ENCODE results near the gene ARRB2.
"Not testable (repeated sequence)": the region's sequence is repeated elsewhere in the genome, so short reads cannot be mapped to it uniquely, and the experiment has no call there.

The ARRB2 gene

DNA sequence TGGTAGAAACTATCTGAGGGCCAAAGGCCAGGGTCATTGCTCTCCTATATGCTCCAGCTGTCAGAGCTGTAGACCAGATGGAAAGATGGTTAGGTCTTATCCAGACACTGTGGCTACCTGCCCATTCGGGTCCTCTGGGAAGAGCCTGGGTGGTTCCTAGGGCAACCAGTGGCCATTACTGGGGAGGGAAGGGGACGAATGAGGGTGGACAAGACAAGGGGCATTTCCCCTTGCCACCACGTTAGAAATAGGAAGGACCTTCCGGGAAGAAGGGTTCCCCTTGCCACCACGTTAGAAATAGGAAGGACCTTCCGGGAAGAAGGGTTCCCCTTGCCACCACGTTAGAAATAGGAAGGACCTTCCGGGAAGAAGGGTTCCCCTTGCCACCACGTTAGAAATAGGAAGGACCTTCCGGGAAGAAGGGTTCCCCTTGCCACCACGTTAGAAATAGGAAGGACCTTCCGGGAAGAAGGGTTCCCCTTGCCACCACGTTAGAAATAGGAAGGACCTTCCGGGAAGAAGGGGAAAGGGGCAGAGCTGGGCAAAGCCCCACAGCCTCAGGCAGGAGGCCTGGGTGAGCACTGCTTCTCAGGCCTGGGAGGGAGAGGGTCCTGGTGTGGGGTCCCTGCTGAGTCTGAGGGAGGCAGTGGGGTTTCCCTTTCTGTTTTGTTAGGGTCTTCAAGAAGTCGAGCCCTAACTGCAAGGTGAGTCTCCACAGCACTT, 4.1 kb downstream of the ARRB2 start:
- not testable (repeated sequence) for DNase-seq, H3K9me3 Mint-ChIP-seq, H3K27me3 Mint-ChIP-seq
- Mint-ChIP-seq H3K4me1 (peaks cover 64% of the 10 kb centered on the region), H3K27ac (peak overlapping the region; percentile 96 to 98), H3K4me3 (peak overlapping the region; percentile 86 to 92)
- ATAC-seq = peak; percentile 0

DNA sequence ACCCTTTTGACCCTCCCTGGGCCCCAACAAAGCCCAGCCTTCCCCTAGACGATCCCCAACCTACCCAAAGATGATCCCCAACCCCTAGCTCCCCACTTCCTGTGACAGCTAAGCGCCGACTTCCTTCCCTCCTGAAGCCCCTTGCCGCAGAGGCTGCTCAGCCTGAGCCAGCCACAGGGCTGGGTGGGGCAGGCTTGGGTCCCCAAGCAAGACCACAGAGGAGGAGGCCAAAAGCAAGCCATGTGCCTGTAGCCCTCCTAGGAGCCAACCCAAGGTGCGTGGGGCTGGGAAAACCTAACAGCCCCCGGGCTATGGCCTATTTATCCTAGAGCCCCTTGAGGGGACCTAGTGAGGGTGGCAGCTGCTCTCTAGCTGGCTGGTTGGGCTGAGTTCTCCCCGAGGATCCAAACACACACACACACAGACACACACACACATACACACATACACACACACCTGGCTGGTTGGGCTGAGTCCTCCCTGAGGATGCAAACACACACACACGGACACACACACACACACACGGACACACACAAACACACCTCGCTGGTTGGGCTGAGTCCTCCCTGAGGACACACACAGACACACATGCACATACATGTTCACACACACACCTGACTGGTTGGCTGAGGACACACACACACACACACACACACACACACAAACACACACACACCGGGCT, 4.8 kb downstream of the ARRB2 start:
- no peaks in the 10 kb centered on the region for H3K27me3 Mint-ChIP-seq
- no peaks in the 10 kb centered on the region for H3K9me3 Mint-ChIP-seq
- peaks cover 60% of the 10 kb centered on the region for H3K4me1 Mint-ChIP-seq
- ATAC-seq (peak; percentile 46), DNase-seq (peak in 1 of 2 donors; percentile 73)
- H3K27ac Mint-ChIP-seq = peak overlapping the region; percentile 96 to 98
- peak overlapping the region; percentile 83 to 92 for H3K4me3 Mint-ChIP-seq

DNA sequence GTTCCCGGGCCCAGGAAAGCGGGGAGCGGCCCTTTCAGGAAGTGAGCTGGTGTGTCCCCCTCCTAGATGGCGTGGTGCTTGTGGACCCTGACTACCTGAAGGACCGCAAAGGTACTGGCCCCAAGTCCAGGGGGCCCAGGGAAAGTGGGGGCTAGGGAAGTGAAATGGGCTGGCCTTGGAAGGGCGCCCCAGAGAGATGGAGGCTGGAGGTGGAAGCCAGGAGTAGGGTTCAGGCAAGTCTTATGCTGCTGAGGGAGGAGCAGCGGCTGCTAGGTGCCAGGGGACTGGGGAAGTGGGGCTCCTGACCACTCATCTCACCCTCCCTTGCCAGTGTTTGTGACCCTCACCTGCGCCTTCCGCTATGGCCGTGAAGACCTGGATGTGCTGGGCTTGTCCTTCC, 5.6 kb downstream of the ARRB2 start:
- Mint-ChIP-seq H3K4me3 (peak overlapping the region; percentile 83 to 92), H3K27ac (peak overlapping the region; percentile 96 to 98), H3K9me3 (no peaks in the 10 kb centered on the region), H3K27me3 (no peaks in the 10 kb centered on the region), H3K4me1 (peaks cover 63% of the 10 kb centered on the region)
- DNase-seq (no peak), ATAC-seq (no peak)

DNA sequence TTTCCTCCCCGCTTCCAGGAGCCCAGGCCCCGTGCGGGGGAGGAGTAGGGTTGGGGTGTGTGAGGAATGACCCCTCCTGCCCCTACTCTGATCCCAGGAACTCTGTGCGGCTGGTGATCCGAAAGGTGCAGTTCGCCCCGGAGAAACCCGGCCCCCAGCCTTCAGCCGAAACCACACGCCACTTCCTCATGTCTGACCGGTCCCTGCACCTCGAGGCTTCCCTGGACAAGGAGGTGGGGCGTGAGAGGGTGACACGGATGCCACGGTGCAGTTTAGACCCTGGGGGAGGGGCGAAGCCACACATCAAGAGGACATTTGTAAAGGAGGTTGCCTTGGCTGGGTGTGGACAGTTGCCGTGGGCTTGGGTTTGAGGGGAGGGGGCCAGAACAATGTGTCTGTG, 7.4 kb downstream of the ARRB2 start:
- DNase-seq (no peak), ATAC-seq (no peak)
- Mint-ChIP-seq H3K4me3 (peak overlapping the region in 1 of 2 donors; percentile 57), H3K27me3 (no peaks in the 10 kb centered on the region), H3K27ac (no peak overlapping the region), H3K9me3 (no peaks in the 10 kb centered on the region), H3K4me1 (peaks cover 49% of the 10 kb centered on the region)

DNA sequence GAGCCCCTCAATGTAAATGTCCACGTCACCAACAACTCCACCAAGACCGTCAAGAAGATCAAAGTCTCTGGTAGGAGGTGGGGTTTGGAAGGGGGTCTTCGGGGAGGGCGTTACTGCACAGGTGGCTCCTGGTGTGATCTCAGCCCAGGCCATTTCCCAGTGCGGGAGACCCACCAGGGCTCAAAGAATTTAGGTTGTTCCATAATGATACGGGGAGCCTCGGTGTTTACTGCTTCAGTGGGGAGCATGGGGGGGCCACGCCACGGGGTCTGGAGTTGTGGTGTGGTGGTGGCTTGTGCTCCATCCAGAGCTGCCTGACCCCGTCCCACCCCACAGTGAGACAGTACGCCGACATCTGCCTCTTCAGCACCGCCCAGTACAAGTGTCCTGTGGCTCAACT, 7.8 kb downstream of the ARRB2 start:
- no peak overlapping the region for H3K4me3 Mint-ChIP-seq
- ATAC-seq (no peak), DNase-seq (no peak)
- no peaks in the 10 kb centered on the region for H3K27me3 Mint-ChIP-seq
- no peaks in the 10 kb centered on the region for H3K9me3 Mint-ChIP-seq
- no peak overlapping the region for H3K27ac Mint-ChIP-seq
- peaks cover 44% of the 10 kb centered on the region for H3K4me1 Mint-ChIP-seq

DNA sequence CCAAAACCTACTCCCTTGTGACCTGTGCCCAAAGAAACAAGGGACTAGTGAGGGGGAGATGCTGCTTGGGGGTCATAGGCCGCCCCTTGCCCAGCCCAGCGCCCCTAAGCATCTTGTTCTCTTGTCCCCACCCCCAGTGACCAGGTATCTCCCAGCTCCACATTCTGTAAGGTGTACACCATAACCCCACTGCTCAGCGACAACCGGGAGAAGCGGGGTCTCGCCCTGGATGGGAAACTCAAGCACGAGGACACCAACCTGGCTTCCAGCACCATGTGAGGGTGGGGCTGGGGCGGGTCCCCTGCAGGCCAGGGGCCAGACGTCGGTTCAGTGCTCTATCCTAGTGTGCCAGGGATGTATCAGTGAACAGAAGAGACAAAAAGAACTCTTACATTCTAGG, 8.7 kb downstream of the ARRB2 start:
- DNase-seq (no peak), ATAC-seq (no peak)
- Mint-ChIP-seq H3K4me3 (no peak overlapping the region), H3K27me3 (no peaks in the 10 kb centered on the region), H3K27ac (no peak overlapping the region), H3K9me3 (no peaks in the 10 kb centered on the region), H3K4me1 (peaks cover 36% of the 10 kb centered on the region)

DNA sequence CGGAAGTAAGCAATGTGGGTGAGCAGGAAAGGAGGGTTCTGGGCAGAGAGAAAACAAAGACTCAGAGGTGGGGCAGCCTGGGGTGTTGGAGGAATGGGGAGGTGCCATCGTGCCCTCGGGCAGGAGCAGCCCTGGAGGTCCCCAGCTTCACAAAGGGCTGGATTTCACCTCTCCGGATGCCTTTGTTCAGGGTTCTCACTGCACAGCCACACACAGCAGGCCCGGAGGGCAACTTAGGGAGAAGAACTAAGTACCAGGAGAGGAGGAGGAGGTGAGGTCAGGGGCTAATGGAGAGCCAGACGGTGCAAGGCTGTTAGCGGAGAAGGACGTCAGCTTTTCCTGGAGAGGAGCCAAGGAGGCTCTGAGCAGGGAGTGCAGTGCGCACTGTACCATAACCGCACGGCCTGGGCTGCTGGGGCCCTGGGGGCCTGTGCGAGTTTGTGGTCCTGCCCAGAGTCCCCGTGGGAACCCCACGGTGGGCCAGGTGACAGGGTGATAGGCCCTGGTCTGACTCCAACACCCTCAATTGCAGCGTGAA, 9.3 kb downstream of the ARRB2 start:
- Mint-ChIP-seq H3K4me1 (peaks cover 30% of the 10 kb centered on the region), H3K9me3 (no peaks in the 10 kb centered on the region), H3K27ac (no peak overlapping the region), H3K4me3 (no peak overlapping the region), H3K27me3 (no peaks in the 10 kb centered on the region)
- ATAC-seq = no peak
- DNase-seq = no peak

DNA sequence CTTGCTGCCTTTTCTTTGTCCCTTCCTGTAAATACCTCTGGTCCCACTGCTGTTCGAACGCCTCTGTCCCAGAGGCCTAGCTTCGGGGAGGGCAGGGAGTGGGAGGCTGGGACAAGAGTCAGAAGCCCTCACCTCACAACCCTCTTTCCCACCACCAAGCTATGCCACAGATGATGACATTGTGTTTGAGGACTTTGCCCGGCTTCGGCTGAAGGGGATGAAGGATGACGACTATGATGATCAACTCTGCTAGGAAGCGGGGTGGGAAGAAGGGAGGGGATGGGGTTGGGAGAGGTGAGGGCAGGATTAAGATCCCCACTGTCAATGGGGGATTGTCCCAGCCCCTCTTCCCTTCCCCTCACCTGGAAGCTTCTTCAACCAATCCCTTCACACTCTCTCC, 10.4 kb downstream of the ARRB2 start:
- no peak for DNase-seq
- Mint-ChIP-seq H3K4me3 (no peak overlapping the region), H3K27ac (peak overlapping the region; percentile 7 to 22), H3K9me3 (no peaks in the 10 kb centered on the region), H3K4me1 (peaks cover 19% of the 10 kb centered on the region), H3K27me3 (no peaks in the 10 kb centered on the region)
- ATAC-seq = no peak

DNA sequence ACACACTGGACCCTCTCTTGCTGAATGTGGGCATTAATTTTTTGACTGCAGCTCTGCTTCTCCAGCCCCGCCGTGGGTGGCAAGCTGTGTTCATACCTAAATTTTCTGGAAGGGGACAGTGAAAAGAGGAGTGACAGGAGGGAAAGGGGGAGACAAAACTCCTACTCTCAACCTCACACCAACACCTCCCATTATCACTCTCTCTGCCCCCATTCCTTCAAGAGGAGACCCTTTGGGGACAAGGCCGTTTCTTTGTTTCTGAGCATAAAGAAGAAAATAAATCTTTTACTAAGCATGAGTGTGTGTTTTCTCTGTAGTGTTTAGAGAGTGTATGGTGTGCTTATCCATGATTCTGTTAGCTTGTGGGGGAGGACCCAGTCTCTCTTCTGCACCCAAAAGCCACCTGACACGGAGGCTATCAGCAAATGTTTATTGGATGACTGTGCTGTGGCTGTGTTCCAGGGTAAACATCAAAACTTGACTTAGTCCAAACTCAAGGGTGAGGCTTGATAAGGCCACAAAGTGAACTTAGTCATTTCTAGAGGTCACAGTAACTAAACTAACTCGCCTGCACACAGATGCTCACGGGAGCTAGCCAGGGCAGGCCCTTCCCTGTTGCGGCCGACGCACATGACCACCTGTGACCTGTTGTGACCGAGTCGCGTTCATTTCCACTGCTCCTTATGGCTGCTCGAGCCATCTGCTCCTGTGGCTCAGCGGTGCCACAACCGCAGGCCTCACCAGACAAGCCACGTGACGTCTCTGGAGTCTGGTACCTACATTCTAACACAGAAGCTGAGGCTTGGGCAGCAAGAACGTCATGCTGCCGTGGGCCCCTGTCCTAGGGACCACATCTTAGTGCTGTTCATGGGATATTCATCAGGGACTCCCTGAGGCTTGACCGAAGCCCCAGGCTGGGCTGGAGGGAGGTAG, 11.0 kb downstream of the ARRB2 start:
- Mint-ChIP-seq H3K27ac (peak overlapping the region in 1 of 2 donors; percentile 22), H3K4me1 (peaks cover 14% of the 10 kb centered on the region), H3K27me3 (no peaks in the 10 kb centered on the region), H3K4me3 (no peak overlapping the region), H3K9me3 (no peaks in the 10 kb centered on the region)
- ATAC-seq = peak; percentile 56
- DNase-seq = no peak

DNA sequence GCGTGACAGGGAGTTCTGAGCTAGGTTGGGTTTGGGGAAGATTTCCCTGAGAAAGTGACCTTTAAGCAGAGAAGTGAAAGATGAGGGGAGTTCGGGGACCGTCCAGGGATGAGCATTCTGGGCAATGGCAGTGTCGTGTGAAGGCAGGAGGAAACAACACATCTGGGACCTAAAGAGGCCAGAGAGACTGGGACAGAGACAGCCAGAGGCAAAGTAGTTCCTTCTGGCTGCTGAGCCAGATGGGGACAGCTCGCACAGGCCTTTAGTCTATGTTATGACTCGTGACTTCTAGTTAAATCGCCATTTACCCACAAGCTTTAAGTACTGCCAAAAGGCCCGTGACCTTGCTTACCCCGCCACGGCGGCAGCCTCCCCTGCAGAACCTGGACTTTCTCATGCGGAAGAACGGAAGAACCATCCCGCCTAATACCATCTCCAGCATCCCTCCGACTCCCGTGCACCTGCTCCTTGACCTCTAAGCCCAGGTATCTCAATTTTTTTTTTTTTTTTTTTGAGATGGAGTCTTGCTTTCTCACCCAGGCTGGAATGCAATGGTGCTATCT, 12.3 kb downstream of the ARRB2 start:
- Mint-ChIP-seq H3K27ac (peak overlapping the region in 1 of 2 donors; percentile 2), H3K4me3 (no peak overlapping the region), H3K27me3 (no peaks in the 10 kb centered on the region), H3K4me1 (peaks cover 13% of the 10 kb centered on the region), H3K9me3 (no peaks in the 10 kb centered on the region)
- DNase-seq = no peak
- ATAC-seq = peak; percentile 39

DNA sequence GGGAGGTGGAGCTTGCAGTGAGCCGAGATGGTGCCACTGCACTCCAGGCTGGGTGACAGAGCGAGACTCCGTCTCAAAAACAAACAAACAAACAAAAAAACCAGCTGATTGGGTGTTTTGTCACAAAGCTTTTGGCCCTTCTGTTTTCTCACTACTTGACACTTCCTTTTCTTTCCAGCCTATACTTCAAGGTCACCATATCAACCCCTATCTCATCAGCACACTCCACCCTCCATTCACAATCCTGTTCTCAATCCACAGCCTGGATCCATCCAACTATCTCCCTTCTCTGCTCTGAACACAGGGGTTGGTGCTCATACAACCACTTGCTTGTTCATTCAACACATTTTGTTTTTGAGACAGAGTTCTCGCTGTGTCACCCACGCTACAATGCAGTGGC, 14.2 kb downstream of the ARRB2 start:
- no peak overlapping the region for H3K4me3 Mint-ChIP-seq
- H3K9me3 Mint-ChIP-seq = no peaks in the 10 kb centered on the region
- ATAC-seq = no peak
- DNase-seq = no peak
- no peaks in the 10 kb centered on the region for H3K27me3 Mint-ChIP-seq
- peak overlapping the region in 1 of 2 donors; percentile 0 for H3K27ac Mint-ChIP-seq
- peaks cover 30% of the 10 kb centered on the region for H3K4me1 Mint-ChIP-seq

DNA sequence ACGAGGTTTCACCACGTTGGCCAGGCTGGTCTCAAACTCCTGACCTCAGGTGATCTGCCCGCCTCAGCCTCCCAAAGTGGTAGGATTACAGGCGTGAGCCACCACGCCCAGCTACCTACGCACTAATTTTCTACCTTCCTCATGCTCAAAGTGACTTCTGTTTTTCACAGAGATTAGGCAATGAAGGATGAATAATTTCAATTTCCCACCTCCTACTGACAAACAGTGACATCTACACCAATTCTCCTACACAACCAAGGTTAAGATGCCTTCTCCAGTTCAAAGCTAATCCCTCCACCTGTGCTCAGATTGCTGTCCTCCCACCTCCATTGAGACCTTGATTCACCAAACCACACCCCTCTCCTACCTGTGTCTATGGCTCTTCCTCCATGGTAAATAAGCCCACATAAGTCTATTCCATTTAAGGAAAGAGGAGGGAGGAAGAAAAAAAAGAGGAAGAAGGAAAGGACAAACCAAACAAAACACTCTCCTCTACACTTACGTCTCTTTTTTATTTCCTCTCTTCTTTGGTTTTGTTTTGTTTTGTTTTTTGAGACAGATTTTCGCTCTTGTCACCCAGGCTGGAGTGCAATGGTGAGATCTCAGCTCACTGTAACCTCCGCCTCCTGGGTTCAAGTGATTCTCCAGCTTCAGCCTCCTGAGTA, 15.3 kb downstream of the ARRB2 start:
- ATAC-seq = no peak
- peaks cover 37% of the 10 kb centered on the region for H3K4me1 Mint-ChIP-seq

DNA sequence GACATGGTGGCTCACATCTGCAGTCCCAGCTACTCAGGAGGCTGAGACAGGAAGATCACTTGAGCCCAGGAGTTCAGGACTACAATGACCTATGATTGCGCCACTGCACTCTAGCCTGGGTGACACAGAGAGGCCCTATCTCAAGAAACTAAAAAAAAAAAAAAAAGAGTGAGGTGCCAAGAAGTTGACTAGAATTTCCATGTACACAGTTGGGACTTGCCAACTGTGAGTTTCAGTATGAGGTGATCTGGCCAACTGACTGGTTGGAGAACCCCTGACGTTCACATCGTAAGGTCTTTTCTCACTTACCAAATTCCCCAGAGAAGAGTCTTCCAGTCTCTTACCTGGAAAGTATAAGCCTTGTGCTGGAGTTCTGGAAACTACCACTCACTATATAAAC, 17.7 kb downstream of the ARRB2 start:
- Mint-ChIP-seq H3K4me1 (peaks cover 45% of the 10 kb centered on the region), H3K4me3 (peak overlapping the region; percentile 37 to 85), H3K27me3 (no peaks in the 10 kb centered on the region), H3K9me3 (no peaks in the 10 kb centered on the region), H3K27ac (peak overlapping the region in 1 of 2 donors; percentile 80)
- peak in 1 of 2 donors; percentile 57 for DNase-seq
- peak; percentile 71 for ATAC-seq

More for the DNA sequence above, 15.3 kb downstream of the ARRB2 start:
- H3K4me3 Mint-ChIP-seq = no peak overlapping the region
- no peaks in the 10 kb centered on the region for H3K27me3 Mint-ChIP-seq
- H3K9me3 Mint-ChIP-seq = no peaks in the 10 kb centered on the region
- no peak for DNase-seq
- H3K27ac Mint-ChIP-seq = peak overlapping the region in 1 of 2 donors; percentile 19

DNA sequence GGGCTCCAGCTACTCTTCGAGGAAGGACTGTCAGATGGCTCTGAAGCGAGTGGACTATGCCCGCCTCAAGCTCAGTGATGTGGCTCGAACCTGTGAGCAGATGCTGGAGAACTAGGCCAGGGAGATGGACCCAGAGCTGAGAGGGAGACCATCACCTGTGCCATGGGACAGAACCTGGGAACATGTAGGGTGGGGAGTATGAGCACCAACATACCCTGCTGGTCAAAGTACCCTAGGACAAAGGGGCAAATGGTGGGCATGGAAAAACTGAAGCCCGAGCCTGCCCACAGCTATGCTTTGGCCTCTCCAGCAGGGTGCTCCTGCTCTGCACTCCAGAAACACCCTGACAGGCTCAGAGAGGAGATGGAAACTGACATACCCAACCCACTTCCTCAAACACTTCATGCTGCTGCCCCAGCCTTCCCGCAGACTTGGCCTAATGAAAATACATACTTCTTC, 22.7 kb downstream of the ARRB2 start:
- Mint-ChIP-seq H3K4me1 (peaks cover 48% of the 10 kb centered on the region), H3K27ac (peak overlapping the region in 1 of 2 donors; percentile 77), H3K9me3 (no peaks in the 10 kb centered on the region), H3K27me3 (peaks cover 1% of the 10 kb centered on the region), H3K4me3 (peak overlapping the region; percentile 10 to 58)
- no peak for ATAC-seq
- no peak for DNase-seq
